H9 (cell line): ENCODE measurements around the gene FOSL2. TPM values are rescaled to one million over a fixed set of nuclear protein-coding genes. Genes with fewer than 3 reads are reported as not detected.
A peak's percentile ranks its signal among the peaks of the same experiment; 100 is the strongest.

Experiments used
- DNase-seq: peaks from one replicate; pipeline ENCODE4 v3.0.0-alpha.2; 2017
- H2AFZ ChIP-seq: one replicate; pipeline ENCODE4 v1.6.1; 2013; ENCODE audit warnings: mild to moderate bottlenecking, low read length, control low read depth, moderate library complexity
- H2AK5ac ChIP-seq: 2 replicates; pipeline ENCODE4 v1.6.1; 2013; ENCODE audit warnings: low read length, control low read depth, mixed read lengths; ENCODE audit not compliant: insufficient read length
- H2BK120ac ChIP-seq: one replicate; pipeline ENCODE4 v1.6.1; 2013; ENCODE audit warnings: low read depth, mild to moderate bottlenecking, low read length, control low read depth, inconsistent platforms; ENCODE audit not compliant: poor library complexity, severe bottlenecking
- H2BK12ac ChIP-seq: 2 replicates; pipeline ENCODE4 v1.6.1; 2013; ENCODE audit warnings: low read length, control low read depth, mixed read lengths, low read depth; ENCODE audit not compliant: insufficient read length
- H2BK15ac ChIP-seq: 2 replicates; pipeline ENCODE4 v1.6.1; 2013; ENCODE audit warnings: low read depth, low read length, control low read depth
- H2BK20ac ChIP-seq: one replicate; pipeline ENCODE4 v1.6.1; 2013; ENCODE audit warnings: low read depth, mild to moderate bottlenecking, low read length, control low read depth, inconsistent platforms; ENCODE audit not compliant: poor library complexity, severe bottlenecking
- H2BK5ac ChIP-seq: 2 replicates; pipeline ENCODE4 v1.6.1; 2013; ENCODE audit warnings: low read length, control low read depth, mixed read lengths; ENCODE audit not compliant: insufficient read length
- H3K14ac ChIP-seq: 2 replicates; pipeline ENCODE4 v1.6.1; 2013; ENCODE audit warnings: low read length, control low read depth; ENCODE audit not compliant: insufficient read depth
- H3K18ac ChIP-seq: 2 replicates; pipeline ENCODE4 v1.6.1; 2013; ENCODE audit warnings: low read depth, mild to moderate bottlenecking, mixed read lengths, low read length, control low read depth; ENCODE audit not compliant: insufficient read length
- H3K23ac ChIP-seq: 2 replicates; pipeline ENCODE4 v1.6.1; 2013; ENCODE audit warnings: low read length, control low read depth, mixed read lengths, low read depth; ENCODE audit not compliant: insufficient read length
- H3K23me2 ChIP-seq: 2 replicates; pipeline ENCODE4 v1.6.1; 2013; ENCODE audit warnings: low read depth, mild to moderate bottlenecking, mixed read lengths, low read length, control low read depth; ENCODE audit not compliant: insufficient read length, poor library complexity, severe bottlenecking
- H3K27ac ChIP-seq: 2 replicates; pipeline ENCODE4 v1.5.1; 2013; ENCODE audit warnings: low read length, control low read depth, mixed read lengths, low read depth; ENCODE audit not compliant: insufficient read length
- H3K27me3 ChIP-seq: 2 replicates; pipeline ENCODE4 v1.6.1; 2013; ENCODE audit warnings: low read length, control low read depth, inconsistent platforms; ENCODE audit not compliant: insufficient read depth
- H3K4ac ChIP-seq: 2 replicates; pipeline ENCODE4 v1.6.1; 2013; ENCODE audit warnings: low read depth, mild to moderate bottlenecking, control low read depth, inconsistent platforms, low read length, moderate library complexity
- H3K4me1 ChIP-seq: 2 replicates; pipeline ENCODE4 v1.6.1; 2013; ENCODE audit warnings: low read length, control low read depth, inconsistent platforms; ENCODE audit not compliant: insufficient read depth
- H3K4me2 ChIP-seq: 2 replicates; pipeline ENCODE4 v1.6.1; 2013; ENCODE audit warnings: low read length, control low read depth, mixed read lengths; ENCODE audit not compliant: insufficient read length, insufficient read depth
- H3K56ac ChIP-seq: 2 replicates; pipeline ENCODE4 v1.6.1; 2013; ENCODE audit warnings: low read depth, mild to moderate bottlenecking, mixed read lengths, low read length, control low read depth; ENCODE audit not compliant: insufficient read length
- H3K79me1 ChIP-seq: 2 replicates; pipeline ENCODE4 v1.6.1; 2013; ENCODE audit warnings: low read depth, mild to moderate bottlenecking, moderate library complexity, low read length, control low read depth, inconsistent platforms; ENCODE audit not compliant: insufficient read depth, poor library complexity, severe bottlenecking
- H3K79me2 ChIP-seq: 2 replicates; pipeline ENCODE4 v1.6.1; 2013; ENCODE audit warnings: low read length, control low read depth, inconsistent platforms; ENCODE audit not compliant: insufficient read depth
- H3K9ac ChIP-seq: 2 replicates; pipeline ENCODE4 v1.6.1; 2013; ENCODE audit warnings: low read length, control low read depth, mixed read lengths; ENCODE audit not compliant: insufficient read length; ENCODE audit errors: extremely low read depth
- H3K9me3 ChIP-seq: one replicate; pipeline ENCODE4 v1.6.1; 2013; ENCODE audit warnings: low read depth, low read length, inconsistent platforms; ENCODE audit not compliant: control insufficient read depth
- H3T11ph ChIP-seq: one replicate; pipeline ENCODE4 v1.6.1; 2013; ENCODE audit warnings: mild to moderate bottlenecking, low read length, control low read depth, inconsistent platforms
- H4K20me1 ChIP-seq: one replicate; pipeline ENCODE4 v1.6.1; 2013; ENCODE audit not compliant: control insufficient read depth, insufficient read length, insufficient read depth
- H4K5ac ChIP-seq: 2 replicates; pipeline ENCODE4 v1.6.1; 2013; ENCODE audit warnings: low read depth, mild to moderate bottlenecking, mixed read lengths, low read length, control low read depth; ENCODE audit not compliant: insufficient read length
- H4K8ac ChIP-seq: replicated peaks from 2 replicates; pipeline ENCODE4 v1.6.1; 2013; ENCODE audit warnings: low read length, control low read depth, mixed read lengths, low read depth; ENCODE audit not compliant: insufficient read length
- H4K91ac ChIP-seq: 2 replicates; pipeline ENCODE4 v1.6.1; 2013; ENCODE audit warnings: low read depth, mild to moderate bottlenecking, moderate library complexity, mixed read lengths, low read length, control low read depth; ENCODE audit not compliant: insufficient read length
- H3K27ac Mint-ChIP-seq, 3 experiments: 2 replicates in 2 of 3; 3 replicates in 1 of 3; pipeline ENCODE4 v1.8.0; 2020 to 2021; ENCODE audit warnings: mixed read lengths in 3 of 3, mild to moderate bottlenecking in 1 of 3, moderate library complexity in 1 of 3
- H3K27me3 Mint-ChIP-seq: 2 replicates; pipeline ENCODE4 v1.8.0; 2021; ENCODE audit warnings: low read depth, mild to moderate bottlenecking, moderate library complexity, mixed read lengths
- H3K36me3 Mint-ChIP-seq, 3 experiments: 2 replicates in 2 of 3; 3 replicates in 1 of 3; pipeline ENCODE4 v1.8.0; 2020 to 2021; ENCODE audit warnings: low read depth in 3 of 3, mixed read lengths in 3 of 3; ENCODE audit not compliant: insufficient read depth in 1 of 3
- H3K4me1 Mint-ChIP-seq, 2 experiments: 2 replicates each; pipeline ENCODE4 v1.8.0; 2020; ENCODE audit warnings: mixed read lengths in 2 of 2
- H3K4me3 Mint-ChIP-seq, 2 experiments: 2 replicates in 1 of 2; 3 replicates in 1 of 2; pipeline ENCODE4 v1.8.0; 2020 to 2021; ENCODE audit warnings: mild to moderate bottlenecking in 2 of 2, mixed read lengths in 2 of 2, moderate library complexity in 1 of 2
- H3K9me3 Mint-ChIP-seq, 2 experiments: 2 replicates in 1 of 2; 3 replicates in 1 of 2; pipeline ENCODE4 v1.8.0; 2020; ENCODE audit warnings: mild to moderate bottlenecking in 2 of 2, mixed read lengths in 2 of 2, moderate library complexity in 1 of 2
- CTCF ChIP-seq: fragments of 200-600 bp; sonication (generic); conservative IDR thresholded peaks from 3 replicates; pipeline ENCODE4 v1.8.0; 2021; ENCODE audit warnings: antibody characterized with exemption, mild to moderate bottlenecking
- WGBS: extraction: QIAGEN DNeasy Blood & Tissue Kit; methylation state at CpG from one replicate; pipeline ENCODE4 v1.1.7; 2013; ENCODE audit warnings: missing lambda C conversion rate, low lambda C conversion rate, mixed read lengths; ENCODE audit not compliant: insufficient read length; ENCODE audit errors: extremely low coverage; 5-methylcytosine and 5-hydroxymethylcytosine counted together
- total RNA-seq: library from RNA; stranded (reverse); gene quantifications from 2 replicates; pipeline ENCODE4 v1.2.1, GENCODE V29; 2021

The FOSL2 gene
- total RNA-seq, 1 experiment from 2014 or later = 7.4 TPM

GRCh38 chr2:28453396-28453795 lies 60.7 kb downstream of the FOSL2 start:
- Histone ChIP-seq H2BK20ac (no peak overlapping the region), H3K23ac (no peak overlapping the region), H3K14ac (no peak overlapping the region), H4K20me1 (no peaks in the 10 kb centered on the region), H3K9ac (no peak overlapping the region), H3K4me2 (no peak overlapping the region), H4K5ac (no peak overlapping the region), H2BK120ac (no peak overlapping the region), H3K4ac (no peak overlapping the region), H4K91ac (no peak overlapping the region), H3K9me3 (no peaks in the 10 kb centered on the region), H3K4me1 (no peaks in the 10 kb centered on the region; the same call in 1 of the 2 replicates), H3K23me2 (no peaks in the 10 kb centered on the region), H3T11ph (no peak overlapping the region), H2AK5ac (no peak overlapping the region), H3K18ac (no peak overlapping the region), H3K27me3 (no peaks in the 10 kb centered on the region), H2AFZ (no peak overlapping the region), H2BK12ac (no peak overlapping the region), H4K8ac (no peak overlapping the region), H3K79me1 (no peaks in the 10 kb centered on the region), H3K56ac (no peak overlapping the region), H3K79me2 (no peaks in the 10 kb centered on the region), H2BK15ac (no peak overlapping the region), H3K27ac (no peak overlapping the region), H2BK5ac (no peak overlapping the region)
- H3K4me3 Mint-ChIP-seq = no peak overlapping the region
- no CpG with 5 or more reads among the region's 8 CpGs for WGBS
- H3K36me3 Mint-ChIP-seq = no peaks in the 10 kb centered on the region
- no peak for DNase-seq
- TF ChIP-seq CTCF = no peak
- H3K27ac Mint-ChIP-seq = peak overlapping the region in 1 of 3 experiments; percentile 83; a peak in 2 of 7 replicates
- peaks cover 9 to 13% of the 10 kb centered on the region in 2 experiments for H3K4me1 Mint-ChIP-seq
- H3K27me3 Mint-ChIP-seq = no peaks in the 10 kb centered on the region; the same call in 1 of the 2 replicates
- H3K9me3 Mint-ChIP-seq = no peaks in the 10 kb centered on the region
